ENCODE measurements around the gene DCUN1D2.

Gene DCUN1D2

GRCh38 chr13:113536461-113537110 lies 46.1 kb upstream of the DCUN1D2 start:
- in situ Hi-C loops (cut with HindIII; ENCODE audit: low sequenced_read_pairs): no loop called here
- no peak for DNase-seq (ENCODE audit: low read depth)
- no peak for TF ChIP-seq CTCF (IDR thresholded peaks at IDR 0.05; ENCODE audit: low read depth, low read length, missing control alignments)

GRCh38 chr13:113535381-113535781 lies 44.9 kb upstream of the DCUN1D2 start:
- H3K4me3 ChIP-seq (ENCODE audit: low read depth, low read length): no peak overlapping the region
- in situ Hi-C loops (cut with HindIII; ENCODE audit: low sequenced_read_pairs): no loop called here
- no peak for TF ChIP-seq CTCF (IDR thresholded peaks at IDR 0.05; ENCODE audit: low read depth, low read length, missing control alignments)
- DNase-seq (ENCODE audit: low read depth): no peak

More at GRCh38 chr13:113536461-113537110, 46.1 kb upstream of the DCUN1D2 start:
- H3K4me3 ChIP-seq (ENCODE audit: low read depth, low read length): no peak overlapping the region

- DNase-seq (ENCODE audit: low read depth): no peak
- H3K4me3 ChIP-seq (ENCODE audit: low read depth, low read length): no peak overlapping the region
- TF ChIP-seq CTCF (IDR thresholded peaks at IDR 0.05; ENCODE audit: low read depth, low read length, missing control alignments): no peak
- in situ Hi-C loops (cut with HindIII; ENCODE audit: low sequenced_read_pairs): no loop called here
These were observed 43.8 kb upstream of the DCUN1D2 start for GRCh38 chr13:113534236-113534860.

- TF ChIP-seq CTCF (IDR thresholded peaks at IDR 0.05; ENCODE audit: low read depth, low read length, missing control alignments): no peak
- in situ Hi-C loops (cut with HindIII; ENCODE audit: low sequenced_read_pairs): no loop called here
- H3K4me3 ChIP-seq (ENCODE audit: low read depth, low read length): no peak overlapping the region
- no peak for DNase-seq (ENCODE audit: low read depth)
These were observed 42.8 kb upstream of the DCUN1D2 start for GRCh38 chr13:113533161-113533840.

GRCh38 chr13:113532156-113532806 lies 41.8 kb upstream of the DCUN1D2 start:
- in situ Hi-C loops (cut with HindIII; ENCODE audit: low sequenced_read_pairs): no loop called here
- TF ChIP-seq CTCF (IDR thresholded peaks at IDR 0.05; ENCODE audit: low read depth, low read length, missing control alignments): no peak
- no peak for DNase-seq (ENCODE audit: low read depth)
- H3K4me3 ChIP-seq (ENCODE audit: low read depth, low read length): no peak overlapping the region

GRCh38 chr13:113531041-113531873 lies 40.7 kb upstream of the DCUN1D2 start:
- no peak for DNase-seq (ENCODE audit: low read depth)
- TF ChIP-seq CTCF (IDR thresholded peaks at IDR 0.05; ENCODE audit: low read depth, low read length, missing control alignments): no peak
- in situ Hi-C loops (cut with HindIII; ENCODE audit: low sequenced_read_pairs): no loop called here
- no peak overlapping the region for H3K4me3 ChIP-seq (ENCODE audit: low read depth, low read length)
